Tongue (tissue), 3 donors: ENCODE data around the gene PET100. TPM values are rescaled to one million over a fixed set of nuclear protein-coding genes. Genes with fewer than 3 reads are reported as not detected.
A peak's percentile ranks its signal among the peaks of the same experiment; 100 is the strongest.

Experiments
- DNase-seq: peaks from one replicate; pipeline ENCODE4 v3.0.0-alpha.2; 2015
- small RNA-seq: library from RNA; depleted of rRNA; stranded (forward); fragments of <200 nt; gene quantifications from one replicate; pipeline ENCODE3, GENCODE V24; 2014; ENCODE audit warnings: low replicate concordance
- total RNA-seq: library from RNA; depleted of rRNA; stranded (reverse); fragments of >200 nt; gene quantifications from one replicate; pipeline ENCODE4 v1.2.3, GENCODE V29; 2014

PET100 gene
- total RNA-seq, 1 donor from 2014 or later = 20.4 TPM

GRCh38 chr19:7679771-7680605 lies 50.4 kb downstream of the PET100 start:
- DNase-seq = no peak

GRCh38 chr19:7680606-7681339 lies 51.2 kb downstream of the PET100 start, which contains the start of gene TRAPPC5:
TSS of gene TRAPPC5 (plus strand) at chr19:7680833. CDS start at chr19:7682254, 1,421 bp downstream.
- DNase-seq = peak; percentile 95

Small RNA genes lying within 50 kb of the gene (small RNA-seq; reads per million reads assigned to genes)
- gene MIR6792 = not detected

Other genes with a start within 250 kb of the PET100 start
- 6.1 TPM for gene PEX11G, start 140.8 kb upstream of the PET100 start, total RNA-seq
- 24.2 TPM for gene ZNF358, start 113.7 kb upstream of the PET100 start, total RNA-seq
- gene MCOLN1, start 107.2 kb upstream of the PET100 start, total RNA-seq = 4.2 TPM
- gene PNPLA6, start 94.1 kb upstream of the PET100 start, total RNA-seq = 43.5 TPM
- gene CAMSAP3, start 33.9 kb upstream of the PET100 start, total RNA-seq = 7.0 TPM
- gene XAB2, start 248 bp upstream of the PET100 start, total RNA-seq = 32.7 TPM
- gene PCP2, start 3.9 kb downstream of the PET100 start, total RNA-seq = not detected
- 19.1 TPM for gene STXBP2, start 7.3 kb downstream of the PET100 start, total RNA-seq
- 1.5 TPM for gene RETN, start 39.3 kb downstream of the PET100 start, total RNA-seq
- not detected for gene MCEMP1, start 47.3 kb downstream of the PET100 start, total RNA-seq
- 26.7 TPM for gene TRAPPC5, start 51.0 kb downstream of the PET100 start, total RNA-seq
- not detected for gene FCER2, start 72.3 kb downstream of the PET100 start, total RNA-seq
- not detected for gene CLEC4G, start 102.3 kb downstream of the PET100 start, total RNA-seq
- gene CD209, start 117.7 kb downstream of the PET100 start, total RNA-seq = 2.7 TPM
- gene CLEC4M, start 133.4 kb downstream of the PET100 start, total RNA-seq = not detected
- gene EVI5L, start 200.4 kb downstream of the PET100 start, total RNA-seq = 16.0 TPM
- gene PRR36, start 244.6 kb downstream of the PET100 start, total RNA-seq = 0.92 TPM